ENCODE data around the gene IKZF3.
"Not testable (repeated sequence)": the region's sequence is repeated elsewhere in the genome, so short reads cannot be mapped to it uniquely, and the experiment has no call there.

IKZF3 gene

DNA sequence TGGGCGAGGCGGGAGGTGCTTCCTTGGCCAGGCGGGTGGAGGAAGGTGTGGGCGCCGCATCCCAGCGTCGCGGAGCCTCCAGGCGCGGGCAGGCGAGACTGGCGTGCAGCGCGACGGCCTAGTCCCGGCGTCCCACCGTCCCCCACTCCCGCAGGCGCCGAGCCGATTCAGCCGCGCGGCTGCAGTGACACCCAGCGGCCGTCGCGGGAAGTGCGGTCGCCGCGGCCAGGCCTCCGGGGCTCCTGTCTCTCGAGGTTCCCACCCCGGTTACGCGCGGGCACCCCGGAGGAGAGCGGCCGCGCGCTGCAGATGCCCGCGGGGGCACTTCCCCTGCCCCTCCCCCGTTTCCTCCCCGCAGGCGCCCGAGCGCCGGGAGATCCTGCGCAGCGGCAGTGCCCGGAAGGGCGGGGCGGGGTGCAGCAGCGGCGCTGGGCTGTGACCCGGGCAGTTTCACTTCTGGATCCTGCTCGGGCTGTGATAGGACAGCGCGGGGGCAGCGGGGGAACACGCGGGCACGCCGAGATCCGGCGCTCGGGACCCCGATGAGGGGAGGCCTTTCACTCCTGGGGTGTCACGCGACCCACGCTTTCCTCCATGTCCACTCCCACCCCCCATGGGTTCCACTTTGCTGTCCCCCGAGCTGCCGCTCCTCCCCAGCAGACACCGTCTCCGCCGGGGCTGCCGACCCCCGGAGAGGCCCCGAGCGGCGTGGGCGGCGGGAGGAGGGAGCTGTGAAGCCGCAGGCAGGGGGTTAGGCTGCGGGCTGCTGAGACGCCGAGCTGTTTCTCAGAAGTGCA is 109.8 kb downstream of the IKZF3 start:
- no peak for FAIRE-seq

DNA sequence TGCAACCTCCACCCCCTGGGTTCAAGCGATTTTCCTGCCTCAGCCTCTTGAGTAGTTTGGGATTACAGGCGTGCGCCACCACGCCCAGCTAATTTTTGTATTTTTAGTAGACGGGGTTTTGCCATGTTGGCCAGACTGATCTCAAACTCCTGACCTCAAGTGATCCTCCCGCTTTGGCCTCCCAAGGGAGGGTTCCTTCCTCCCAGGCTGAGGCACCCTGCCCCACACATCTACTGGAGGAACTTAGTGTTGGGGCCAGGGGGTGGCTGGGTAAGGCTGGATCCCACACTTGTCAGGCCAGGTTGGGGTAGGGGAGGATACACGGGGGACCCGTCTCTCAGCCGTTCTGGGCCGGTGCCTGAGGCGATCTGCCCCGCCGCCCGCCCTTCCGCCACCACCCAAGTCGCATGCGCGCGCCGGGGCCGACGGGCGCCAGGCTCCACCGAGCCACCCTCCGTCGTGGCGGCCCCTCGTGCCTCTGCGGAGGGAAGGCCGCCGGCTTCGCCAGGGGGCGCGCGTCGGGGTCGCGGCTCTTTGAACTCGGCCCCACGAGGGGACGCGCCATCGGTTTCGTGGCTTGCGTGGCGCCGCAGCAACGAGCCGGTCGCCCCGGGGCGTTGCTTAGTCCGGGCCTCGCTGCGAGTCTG is 110.5 kb downstream of the IKZF3 start:
- no peak for FAIRE-seq

DNA sequence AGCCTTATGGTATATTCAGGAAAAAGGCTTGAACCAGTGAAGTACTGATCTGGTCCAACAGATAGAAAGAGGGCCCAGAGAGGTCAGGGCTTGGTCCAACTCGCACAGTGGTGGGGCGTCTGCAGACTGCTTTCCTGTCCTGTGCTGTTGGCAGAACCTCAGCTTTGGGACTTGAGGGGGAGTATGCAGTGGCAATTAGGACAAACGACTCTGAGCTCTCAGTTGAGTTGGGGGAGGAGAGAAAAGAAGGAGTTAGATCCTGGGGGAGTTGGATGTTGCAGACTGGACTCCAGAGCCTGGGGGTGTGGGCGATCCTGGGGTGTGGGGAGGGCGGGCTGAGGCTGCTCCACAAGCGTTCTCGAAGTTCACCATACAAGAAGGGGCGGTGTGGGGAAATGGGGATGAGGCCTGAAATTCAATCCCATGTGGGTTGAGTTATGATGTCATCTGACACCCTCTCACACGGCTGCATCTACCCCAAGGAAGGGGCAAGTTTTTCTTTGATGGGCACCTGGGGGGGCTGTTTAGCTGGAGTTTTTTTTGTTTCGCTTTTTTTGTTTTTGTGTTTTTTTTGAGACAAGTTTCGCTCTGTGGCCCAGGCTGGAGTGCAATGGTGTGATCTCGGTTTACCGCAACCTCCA is 111.8 kb downstream of the IKZF3 start:
- no peak for FAIRE-seq

DNA sequence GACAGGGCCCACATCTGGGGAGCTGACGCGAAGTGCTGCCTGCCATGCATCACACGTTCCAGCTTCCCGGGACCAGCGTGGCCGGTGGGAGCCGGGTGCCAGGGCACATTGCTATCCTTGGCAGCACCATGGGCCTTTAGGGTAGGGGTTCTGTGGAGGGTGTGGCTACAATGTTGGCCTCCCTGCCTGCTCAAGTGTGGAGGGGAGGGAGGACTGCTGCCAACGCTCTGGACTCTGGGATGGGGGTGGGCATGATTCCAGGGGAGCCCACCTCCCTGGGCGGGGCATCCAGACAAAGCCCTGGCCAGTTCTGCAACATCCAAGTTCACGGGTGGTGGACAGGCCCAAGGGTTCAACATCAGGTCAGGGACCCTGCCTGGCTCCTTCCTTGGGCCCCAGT is 112.5 kb downstream of the IKZF3 start:
- no peak for FAIRE-seq

DNA sequence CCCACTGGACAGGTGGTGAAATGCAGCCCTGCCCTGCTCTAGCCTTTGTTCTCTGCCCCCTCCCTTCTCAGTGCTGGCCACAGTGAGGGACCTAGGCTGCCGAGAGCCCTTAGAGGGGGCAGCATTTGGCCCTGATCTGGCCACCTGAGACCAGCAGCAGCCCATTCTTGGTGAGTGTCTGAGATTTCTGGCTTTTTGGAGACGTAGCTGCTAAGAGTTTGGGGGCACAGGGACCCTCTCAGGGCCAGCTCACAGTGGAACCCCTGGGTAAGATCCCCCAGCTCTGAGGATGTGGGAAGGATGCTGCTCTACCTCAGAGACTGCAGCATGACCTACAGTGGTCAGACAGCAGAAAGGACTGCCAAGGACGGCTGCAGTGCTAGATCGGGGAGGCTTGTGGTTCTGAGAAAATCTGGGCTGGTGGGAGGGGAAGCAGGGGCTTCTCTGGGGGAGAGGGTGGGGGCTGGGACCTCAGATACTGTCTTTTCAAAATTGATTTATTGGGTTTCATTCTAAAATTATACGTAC is 113.0 kb downstream of the IKZF3 start:
- FAIRE-seq, result no peak

DNA sequence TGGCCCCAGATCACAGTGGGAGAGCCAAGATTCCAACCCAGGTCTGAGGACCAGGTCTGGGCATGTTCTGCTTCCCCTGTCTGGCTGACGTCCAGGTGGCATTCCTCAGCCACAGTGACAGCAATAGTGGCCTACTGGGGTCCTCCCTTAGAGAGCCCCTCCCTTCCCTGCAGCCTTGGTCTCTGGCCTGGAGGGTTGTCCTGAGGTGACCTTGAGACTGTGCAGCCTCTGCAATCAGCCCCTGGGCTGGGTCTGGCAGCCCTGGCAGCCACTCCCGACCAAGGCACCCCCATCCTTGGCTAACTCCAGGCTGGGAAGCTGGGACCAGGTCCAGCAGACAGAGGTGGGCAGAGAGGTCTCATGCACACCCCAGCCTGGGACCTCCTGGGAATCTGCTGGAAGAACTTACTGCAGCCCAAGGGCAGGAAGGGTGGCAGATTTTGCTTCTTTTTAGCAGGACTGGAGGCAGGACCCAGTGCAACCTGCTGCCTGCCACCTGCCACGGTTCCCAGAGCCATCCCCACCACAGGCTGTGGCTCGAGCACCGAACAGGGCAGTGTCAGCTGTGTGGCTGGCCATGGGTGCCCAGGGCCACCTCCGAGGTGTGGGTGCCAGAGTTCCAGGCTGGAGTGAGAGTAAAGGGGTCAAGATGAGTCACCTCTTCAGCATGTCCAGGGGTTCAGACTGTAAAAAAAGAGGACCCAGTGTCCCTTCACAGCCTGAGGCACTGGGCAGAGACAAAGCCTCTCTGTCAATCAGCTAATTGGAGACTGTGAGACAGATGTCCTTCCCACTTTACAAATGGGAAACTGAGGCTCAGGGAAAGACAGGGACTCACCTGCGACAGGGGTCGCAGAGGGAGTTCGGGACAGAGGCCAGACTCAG is 113.7 kb downstream of the IKZF3 start:
- no peak for FAIRE-seq

DNA sequence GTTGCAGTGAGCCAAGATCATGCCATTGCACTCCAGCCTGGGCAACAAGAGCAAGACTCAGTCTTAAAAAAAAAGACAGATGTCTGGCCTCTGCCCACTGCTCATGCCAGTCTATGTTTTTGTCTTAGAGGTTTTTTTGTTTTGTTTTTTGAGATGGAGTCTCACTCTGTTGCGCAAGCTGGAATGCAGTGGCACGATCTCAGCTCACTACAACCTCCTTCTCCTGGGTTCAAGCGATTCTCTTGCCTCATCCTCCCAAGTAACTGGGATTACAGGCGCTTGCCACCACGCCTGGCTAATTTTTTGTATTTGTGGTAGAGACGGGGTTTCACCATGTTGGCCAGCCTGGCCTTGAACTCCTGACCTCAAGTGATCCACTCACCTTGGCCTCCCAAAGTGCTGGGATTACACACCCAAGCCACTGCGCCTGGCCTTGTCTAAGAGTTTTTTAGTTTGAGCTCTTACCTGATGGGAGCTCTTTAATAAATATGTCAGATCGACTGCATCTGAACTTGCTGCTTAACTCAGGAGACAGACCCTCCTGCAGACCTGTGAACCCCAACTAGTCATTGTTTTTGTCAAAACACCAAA is 115.6 kb downstream of the IKZF3 start:
- not testable (repeated sequence) for FAIRE-seq

DNA sequence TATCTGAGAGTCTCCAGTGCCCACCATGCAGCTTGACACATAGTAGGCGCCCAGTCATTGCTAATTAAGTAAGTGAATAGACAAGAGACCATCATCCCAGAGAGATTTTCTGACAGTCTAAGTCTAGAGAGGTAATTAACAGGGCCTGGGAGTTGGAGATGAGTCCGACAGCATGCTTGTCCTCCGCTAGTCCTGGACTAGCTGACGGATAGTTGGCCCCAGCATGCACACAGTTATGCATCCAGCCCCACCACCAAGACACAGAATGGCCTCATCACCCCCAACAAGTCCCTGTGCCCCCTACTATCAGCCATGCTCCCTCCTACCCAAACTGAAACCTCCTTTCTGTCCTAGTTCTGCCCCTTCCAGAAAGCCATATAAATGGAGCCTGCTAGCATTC is 116.4 kb downstream of the IKZF3 start:
- FAIRE-seq, result no peak

DNA sequence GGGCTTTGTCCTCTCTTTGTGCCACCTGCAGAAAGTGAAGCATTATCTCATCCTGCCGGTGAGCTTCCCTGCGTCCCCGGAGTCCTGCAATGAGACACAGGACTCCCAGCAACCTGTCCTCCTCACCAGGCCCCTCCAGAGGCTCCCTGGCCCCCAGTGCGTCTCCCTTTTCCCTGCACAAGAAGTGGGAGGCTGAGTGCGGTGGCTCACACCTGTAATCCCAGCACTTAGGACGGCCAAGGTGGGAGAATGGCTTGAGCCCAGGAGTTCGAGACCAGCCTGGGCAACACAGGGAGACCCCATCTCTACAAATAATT is 118.0 kb downstream of the IKZF3 start:
- FAIRE-seq, result no peak

DNA sequence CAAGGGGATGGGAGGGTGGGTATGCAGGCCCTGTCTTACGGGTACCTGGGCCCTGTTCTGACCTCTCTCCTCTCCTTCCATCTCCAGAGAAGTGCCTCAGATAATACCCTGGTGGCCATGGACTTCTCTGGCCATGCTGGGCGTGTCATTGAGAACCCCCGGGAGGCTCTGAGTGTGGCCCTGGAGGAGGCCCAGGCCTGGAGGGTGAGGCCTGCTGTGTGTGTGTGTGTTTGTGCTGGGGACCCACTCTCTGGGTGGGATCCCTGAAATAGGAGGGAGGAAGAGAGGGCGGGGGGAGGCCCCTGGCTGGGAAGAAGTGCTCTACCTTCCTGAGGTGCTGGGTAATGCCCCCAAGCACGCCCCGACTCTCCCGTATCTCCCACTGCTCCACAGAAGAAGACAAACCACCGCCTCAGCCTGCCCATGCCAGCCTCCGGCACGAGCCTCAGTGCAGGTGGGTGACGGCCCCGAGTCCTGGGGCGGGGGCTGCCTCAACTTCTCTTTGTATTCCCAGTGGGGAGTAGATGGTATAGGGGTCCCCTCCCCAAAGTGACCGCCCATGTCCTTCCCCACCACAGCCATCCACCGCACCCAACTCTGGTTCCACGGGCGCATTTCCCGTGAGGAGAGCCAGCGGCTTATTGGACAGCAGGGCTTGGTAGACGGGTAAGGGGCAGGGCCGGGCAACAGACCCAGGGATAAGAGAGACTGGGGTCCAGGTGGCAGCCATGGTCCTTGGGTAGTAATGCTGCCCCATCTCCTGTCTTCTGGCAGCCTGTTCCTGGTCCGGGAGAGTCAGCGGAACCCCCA is 118.6 kb downstream of the IKZF3 start:
- FAIRE-seq, result no peak

DNA sequence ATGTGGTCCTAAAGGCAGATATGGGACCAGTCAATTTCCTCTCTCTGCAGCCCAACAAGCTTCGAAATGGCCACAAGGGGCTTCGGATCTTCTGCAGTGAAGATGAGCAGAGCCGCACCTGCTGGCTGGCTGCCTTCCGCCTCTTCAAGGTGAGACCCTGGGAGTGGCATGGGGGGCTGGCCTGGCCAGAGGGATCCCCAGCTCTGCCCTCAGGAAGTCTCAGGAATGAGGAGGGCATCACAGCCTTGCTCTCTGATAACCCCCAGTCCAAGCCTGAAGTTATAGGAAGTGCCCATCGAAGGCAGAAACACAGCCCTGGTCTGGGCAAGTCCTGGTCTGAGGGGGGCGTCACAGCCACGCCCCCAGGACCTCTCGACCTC is 119.3 kb downstream of the IKZF3 start:
- no peak for FAIRE-seq

DNA sequence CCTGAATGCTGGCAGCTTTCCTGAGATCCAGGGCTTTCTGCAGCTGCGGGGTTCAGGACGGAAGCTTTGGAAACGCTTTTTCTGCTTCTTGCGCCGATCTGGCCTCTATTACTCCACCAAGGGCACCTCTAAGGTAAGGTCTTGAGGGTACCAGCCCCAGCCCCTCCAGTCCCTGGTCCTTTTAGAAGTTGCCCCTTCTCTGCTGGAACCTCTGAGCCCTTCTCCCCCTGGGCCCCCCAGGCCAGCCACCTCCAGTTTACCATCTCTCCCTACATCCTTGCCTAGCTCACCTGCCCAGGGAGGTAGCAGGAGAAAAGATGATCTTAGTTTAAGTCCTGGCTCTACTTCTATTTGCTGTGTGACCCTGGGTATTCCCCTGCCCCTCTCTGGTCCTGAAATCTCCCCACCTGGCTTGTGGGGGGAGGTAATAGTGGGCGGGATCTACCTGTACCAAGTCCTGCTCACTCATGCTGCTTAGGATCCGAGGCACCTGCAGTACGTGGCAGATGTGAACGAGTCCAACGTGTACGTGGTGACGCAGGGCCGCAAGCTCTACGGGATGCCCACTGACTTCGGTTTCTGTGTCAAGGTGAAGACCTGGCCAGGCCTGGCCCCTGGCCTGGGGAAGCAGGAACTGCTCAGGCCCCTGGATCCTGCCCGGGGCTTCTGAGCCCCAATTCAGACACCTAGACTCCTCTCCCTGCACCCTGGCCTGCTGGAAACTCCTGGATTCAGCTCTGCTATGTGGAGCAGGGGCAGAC is 119.9 kb downstream of the IKZF3 start:
- no peak for FAIRE-seq

DNA sequence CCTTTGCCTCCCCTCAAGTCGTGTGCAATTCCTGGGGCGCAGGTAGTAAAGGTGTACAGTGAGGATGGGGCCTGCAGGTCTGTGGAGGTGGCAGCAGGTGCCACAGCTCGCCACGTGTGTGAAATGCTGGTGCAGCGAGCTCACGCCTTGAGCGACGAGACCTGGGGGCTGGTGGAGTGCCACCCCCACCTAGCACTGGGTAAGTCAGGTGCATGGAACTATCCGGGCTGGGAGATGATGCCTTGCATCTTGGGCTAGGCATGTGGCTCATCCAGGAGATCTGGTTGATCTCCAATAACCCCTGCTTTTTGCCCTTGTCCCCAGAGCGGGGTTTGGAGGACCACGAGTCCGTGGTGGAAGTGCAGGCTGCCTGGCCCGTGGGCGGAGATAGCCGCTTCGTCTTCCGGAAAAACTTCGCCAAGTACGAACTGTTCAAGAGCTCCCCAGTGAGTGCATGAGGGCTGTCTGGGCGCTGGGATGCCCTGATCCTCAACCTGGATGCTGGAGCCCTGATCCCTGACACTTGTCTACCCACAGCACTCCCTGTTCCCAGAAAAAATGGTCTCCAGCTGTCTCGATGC is 121.2 kb downstream of the IKZF3 start:
- FAIRE-seq, result no peak

DNA sequence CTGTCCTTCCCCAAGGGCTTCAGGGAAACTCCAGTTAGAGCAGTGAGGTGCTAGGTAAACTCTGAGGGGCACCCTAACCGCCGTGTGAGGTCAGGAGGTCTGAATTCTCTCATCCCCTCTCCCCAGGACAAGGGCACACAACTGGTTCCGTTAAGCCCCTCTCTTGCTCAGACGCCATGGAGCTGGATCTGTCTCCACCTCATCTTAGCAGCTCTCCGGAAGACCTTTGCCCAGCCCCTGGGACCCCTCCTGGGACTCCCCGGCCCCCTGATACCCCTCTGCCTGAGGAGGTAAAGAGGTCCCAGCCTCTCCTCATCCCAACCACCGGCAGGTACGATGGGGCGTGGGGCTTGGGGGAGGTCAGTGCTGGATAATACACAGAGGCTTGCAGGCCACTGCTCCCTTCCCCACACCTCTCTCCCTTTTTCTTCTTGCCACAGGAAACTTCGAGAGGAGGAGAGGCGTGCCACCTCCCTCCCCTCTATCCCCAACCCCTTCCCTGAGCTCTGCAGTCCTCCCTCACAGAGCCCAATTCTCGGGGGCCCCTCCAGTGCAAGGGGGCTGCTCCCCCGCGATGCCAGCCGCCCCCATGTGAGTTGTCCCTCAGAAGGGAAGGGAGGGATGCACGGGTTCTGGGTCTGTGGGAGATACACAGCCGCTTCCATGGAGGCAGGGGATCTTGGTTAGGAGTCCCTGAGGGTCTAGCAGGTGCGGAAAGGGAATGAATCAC is 121.8 kb downstream of the IKZF3 start:
- no peak for FAIRE-seq

DNA sequence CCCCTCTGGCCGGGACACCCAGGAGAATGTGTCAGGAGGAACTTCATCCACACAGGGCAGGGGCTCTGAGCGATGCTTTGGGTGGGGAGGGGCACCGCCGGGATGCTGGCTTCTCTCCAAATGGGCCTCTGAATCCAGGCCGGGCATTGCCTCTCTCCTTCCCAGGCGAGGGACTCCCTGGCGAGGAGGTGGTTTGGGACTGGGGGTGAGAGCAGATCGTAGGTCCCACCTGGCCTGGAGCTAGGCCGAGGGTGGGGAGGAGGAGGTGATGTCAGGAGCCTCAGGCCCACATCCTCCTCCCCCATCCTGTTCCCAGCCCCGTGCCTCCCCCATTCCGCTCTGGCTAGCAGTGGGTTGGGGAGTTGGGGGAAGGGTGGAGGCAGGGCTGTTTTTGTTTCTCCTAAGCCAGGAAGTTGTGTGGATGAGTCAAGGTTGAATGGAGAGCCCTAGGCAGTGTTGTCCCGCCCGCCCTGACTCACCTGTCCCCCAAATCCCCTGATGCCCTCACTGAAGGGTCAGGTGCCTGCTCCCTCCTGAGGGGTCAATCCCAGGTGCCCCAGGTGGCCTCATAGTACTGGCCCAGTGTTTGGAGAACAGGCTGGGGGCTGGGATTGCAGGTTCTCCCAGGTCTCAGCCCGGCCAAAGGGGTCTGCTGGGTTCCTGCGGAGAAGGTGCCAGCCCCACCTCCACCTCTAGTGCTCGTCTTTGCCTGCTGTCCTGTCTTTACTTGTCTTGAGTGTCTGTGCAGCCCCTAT is 123.6 kb downstream of the IKZF3 start:
- FAIRE-seq, result no peak

DNA sequence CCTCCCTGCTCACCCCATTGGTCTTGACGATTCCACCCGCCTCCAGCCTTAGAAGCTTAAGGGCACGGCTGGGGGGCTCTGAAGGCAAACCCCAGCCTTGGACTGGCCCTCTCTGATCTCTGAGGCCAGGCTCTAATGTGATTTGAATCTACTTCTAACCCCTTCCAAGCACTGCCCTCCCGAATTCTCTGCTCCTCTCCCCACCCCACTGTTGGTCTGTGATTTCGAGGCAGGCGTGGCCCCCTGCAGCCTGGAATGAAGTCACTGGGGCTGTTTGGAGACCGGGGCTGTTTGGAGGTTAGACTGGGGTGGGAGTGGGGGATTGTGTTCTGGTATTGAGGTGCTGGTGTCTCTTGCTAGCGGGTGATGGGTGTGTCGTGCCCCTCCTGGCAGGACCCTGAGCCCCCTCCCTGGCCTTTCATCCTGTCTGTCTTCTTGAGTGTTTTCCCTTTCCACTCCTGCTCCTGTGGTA is 124.2 kb downstream of the IKZF3 start:
- no peak for FAIRE-seq

DNA sequence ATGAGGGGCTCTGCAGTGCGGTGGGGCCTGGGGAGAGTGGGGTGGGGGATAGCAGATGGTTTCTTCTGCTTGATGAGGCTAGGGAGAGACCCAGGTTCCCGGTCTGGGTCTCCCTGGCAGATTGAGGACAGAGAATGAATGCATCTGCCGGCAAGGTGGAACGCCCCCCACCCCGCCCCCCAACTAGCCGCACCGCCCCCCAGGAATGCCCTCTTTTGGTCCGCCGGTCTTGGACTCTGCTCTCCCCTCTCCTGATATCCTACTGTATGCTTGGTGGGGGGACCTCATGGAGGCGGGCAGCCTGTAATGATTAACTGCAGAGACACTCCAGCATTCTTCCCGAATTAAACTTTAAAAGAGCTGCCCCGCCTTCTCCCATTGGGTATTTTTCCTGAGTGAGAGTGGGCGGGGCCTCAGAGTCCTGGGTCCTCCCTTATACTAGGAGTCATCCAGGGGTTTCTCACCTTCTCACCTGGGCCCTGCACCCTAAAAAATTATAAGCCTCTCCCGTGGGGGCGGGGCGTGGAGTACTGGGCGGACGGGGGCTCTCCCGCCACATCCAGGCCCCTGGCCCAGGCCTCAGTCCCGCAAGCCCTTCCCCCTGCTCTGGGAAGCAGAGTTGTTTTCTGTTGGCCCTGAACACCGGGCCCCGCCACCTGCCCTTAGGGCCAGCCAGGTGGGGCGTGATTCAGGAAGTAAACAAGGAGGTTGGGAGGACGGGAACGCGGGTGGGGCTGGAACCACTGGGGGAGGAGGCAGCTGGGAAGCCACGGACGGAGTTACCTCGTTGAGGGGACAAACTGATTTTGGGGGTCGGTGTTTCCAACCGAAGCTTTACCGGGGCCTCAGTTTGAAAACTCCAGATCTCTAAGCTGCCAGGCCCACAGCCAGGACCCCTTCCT is 124.9 kb downstream of the IKZF3 start:
- FAIRE-seq, result no peak

DNA sequence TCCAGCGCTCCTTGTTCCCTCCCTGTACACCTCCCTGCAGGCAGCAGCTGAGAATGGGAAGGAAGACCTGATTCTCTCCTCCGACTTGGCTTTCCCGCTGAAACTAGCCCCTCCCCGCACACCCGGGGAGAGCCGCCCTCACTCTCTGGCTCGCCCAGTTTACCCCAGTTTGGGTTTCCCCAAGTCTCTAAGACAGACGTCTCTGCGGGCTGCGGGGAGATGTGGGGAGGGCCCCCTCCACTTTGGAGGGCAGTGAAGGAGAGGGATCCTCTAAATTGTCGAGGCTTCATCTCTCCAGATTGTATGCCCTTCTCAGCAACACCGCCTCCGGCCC is 125.6 kb downstream of the IKZF3 start:
- no peak for FAIRE-seq

All from islet of Langerhans (tissue), 1 donor.